GM19324 (cell line): ENCODE measurements around the gene GNG13.

Experiments
- ATAC-seq: cut with Tn5 transposase; IDR thresholded peaks from one replicate; pipeline ENCODE4 v1.9.1; 2021; ENCODE audit warnings: mild to moderate bottlenecking, moderate library complexity; ENCODE audit not compliant: unreplicated experiment, low FRiP score

GNG13 gene

DNA sequence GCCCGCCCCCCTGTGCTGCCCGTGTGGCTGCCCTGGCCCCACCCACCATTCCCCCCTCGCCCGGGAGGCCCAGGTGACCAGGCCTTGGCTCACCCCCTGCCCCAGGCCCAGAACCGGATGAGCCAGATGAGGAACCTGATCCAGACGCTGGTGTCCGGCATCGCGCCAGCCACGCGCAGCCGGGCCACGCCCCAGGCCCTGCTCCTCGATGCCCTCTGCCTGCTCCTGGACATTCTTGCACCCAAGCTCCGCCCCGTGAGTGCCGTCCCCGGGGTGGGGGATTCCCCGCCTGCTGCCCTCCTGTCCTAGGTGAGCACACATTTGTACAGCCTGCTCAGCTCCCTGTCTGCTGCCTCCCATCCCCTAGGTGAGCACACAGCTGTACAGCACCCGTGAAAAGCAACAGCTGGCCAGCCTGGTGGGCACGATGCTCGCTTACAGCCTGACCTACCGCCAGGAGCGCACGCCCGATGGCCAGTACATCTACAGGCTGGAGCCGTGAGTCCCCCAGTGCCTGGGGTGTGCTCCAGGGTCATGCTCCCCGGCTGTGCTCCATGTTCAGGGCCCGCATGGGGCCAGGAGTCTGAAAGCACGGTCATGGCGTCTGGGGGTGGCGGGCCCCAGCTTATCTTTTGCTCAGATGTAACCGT is 4.8 kb downstream of the GNG13 start:
- no peak for ATAC-seq

DNA sequence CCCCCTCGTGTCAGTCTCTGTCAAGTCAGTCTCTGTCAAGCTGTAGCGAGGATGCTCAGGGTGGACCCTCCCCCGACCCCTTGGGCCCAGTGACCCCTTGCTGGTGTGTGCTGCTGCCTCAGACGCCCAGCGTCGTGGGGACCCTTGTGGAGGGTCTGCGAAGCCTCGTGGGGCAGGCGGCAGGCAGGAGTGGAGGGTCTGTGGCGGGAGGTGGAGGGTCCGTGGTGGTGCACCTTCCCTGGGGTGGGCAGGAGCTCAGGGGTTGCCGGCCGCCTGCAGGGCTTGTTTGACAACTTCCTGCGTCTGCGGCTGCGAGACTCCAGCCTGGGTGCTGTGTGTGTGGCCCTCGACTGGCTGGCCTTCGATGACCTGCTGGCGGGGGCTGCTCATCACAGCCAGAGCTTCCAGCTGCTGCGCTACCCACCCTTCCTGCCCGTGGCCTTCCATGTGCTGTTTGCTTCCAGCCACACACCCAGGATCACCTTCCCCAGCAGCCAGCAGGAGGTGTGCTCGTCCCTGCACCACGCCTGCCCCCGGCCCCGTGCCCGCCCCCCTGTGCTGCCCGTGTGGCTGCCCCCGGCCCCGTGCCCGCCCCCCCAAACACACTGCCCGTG is 5.6 kb downstream of the GNG13 start:
- no peak for ATAC-seq

DNA sequence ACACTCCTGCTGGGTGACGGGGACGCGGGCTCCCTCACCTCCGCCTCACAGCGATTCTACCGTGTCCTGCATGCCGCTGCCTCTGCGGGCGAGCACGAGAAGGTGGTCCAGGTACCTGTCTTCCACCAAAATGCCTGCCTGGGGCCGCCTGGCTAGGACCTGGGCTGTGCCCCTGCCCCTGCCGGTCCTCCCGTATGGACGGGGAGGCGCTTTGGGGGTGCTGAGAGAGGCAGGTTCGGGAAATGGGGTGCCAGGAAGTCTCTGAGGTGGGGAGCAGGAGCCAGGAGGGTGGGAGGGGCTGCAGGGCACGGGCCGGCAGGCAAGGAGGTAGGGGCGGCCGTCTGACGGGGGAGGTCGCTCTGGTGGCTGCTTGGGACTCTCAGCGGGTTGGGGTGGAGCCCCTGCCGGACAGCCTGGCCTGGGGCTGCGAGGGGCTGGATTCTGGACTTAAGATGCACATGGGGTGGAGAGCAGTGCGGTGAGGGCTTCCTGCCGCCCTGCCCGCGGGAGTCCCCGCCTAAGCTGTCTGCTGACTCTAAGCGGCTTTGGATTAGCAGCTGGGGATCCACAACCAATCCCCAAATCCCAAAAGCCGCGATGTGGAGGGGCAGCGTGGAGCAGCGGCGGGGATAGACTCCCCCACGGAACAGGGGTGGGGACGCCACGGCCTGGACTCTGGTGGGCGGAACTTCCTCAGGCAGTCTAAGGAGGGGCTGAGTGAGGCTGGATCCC is 6.3 kb downstream of the GNG13 start:
- no peak for ATAC-seq

- no peak for ATAC-seq
Measured at GRCh38 chr16:793414-793813, 7.1 kb downstream of the GNG13 start.

GRCh38 chr16:792221-792995 is 8.1 kb downstream of the GNG13 start:
- ATAC-seq, result no peak

GRCh38 chr16:791131-791530 is 9.4 kb downstream of the GNG13 start:
- no peak for ATAC-seq

DNA sequence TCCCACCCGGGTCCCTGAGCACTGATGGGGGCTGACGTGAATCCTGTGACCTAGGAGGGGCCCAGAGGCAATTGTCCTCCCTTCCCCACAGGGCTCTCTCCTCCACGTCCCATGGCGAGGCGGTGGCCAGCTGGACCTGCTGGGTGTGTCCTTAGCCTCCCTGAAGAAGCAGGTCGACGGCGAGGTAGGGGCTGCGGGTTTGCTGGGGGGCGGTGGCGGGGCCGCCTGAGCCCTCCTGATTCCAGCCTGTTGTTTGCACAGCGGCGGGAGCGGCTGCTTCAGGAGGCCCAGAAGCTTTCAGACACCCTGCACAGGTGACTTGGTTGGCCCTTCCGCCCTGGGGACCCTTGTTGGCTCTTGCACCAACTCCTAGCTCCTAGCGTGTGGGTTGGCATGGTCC is 10.4 kb downstream of the GNG13 start:
- ATAC-seq, result no peak

DNA sequence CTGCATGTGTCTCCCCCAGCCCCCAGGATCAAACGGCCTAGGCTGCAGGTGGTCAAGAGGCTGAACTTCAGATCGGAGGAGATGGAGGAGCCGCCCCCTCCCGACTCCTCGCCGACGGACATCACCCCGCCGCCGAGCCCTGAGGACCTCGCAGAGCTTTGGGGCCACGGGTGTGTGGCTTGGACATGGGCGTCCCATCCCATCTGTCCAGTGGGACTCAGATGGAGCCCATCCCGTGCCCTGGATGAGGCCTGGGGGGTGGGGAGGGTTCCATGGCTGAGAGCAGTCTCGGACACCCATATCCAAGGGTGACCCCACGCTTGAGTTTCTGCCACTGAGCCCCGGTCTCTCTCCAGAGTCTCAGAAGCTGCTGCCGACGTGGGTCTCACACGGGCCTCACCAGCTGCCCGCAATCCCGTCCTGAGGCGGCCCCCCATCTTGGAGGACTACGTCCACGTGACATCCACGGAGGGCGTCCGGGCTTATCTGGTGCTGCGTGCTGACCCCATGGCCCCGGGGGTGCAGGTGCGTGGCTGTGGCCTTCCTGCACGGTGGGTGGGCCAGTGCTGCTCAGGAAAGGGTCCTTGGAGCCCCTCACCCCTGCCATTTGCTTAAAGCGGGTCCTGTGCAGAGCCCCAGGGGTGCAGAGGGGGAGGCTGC is 11.2 kb downstream of the GNG13 start:
- no peak for ATAC-seq

- ATAC-seq, result peak; percentile 75
Measured at GRCh38 chr16:788399-789126, 12.0 kb downstream of the GNG13 start, which contains the start of gene CHTF18. TSS of gene CHTF18 (plus strand) at chr16:788620. CDS start at chr16:788685, 65 bp downstream.

DNA sequence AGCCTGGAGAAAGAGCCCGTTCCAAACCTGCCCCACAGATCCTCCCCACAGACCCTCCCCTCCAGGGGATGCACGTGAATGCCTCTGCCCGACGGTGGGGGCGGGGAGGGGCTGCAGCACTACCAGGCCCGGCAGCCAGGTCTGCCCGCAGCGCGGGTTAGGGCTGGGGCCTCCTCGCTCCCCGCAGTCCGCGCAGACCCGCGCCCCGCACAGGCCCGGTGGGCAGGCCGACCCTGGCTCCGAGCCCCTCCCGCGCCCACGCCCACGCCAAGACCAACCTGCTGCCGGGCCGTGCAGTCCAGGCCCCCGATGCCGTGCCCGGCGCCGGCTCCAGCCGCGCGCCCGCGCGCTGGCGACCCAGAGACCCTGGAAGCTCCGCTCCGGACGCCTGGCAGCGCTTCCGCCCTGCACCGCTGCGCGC is 12.5 kb downstream of the GNG13 start, which contains the start of gene RPUSD1:
RPUSD1 (minus strand) TSS at position 404 of the 421 bp plus-strand sequence. CDS start 644 bp downstream, outside the sequence.
- ATAC-seq, result peak; percentile 30

DNA sequence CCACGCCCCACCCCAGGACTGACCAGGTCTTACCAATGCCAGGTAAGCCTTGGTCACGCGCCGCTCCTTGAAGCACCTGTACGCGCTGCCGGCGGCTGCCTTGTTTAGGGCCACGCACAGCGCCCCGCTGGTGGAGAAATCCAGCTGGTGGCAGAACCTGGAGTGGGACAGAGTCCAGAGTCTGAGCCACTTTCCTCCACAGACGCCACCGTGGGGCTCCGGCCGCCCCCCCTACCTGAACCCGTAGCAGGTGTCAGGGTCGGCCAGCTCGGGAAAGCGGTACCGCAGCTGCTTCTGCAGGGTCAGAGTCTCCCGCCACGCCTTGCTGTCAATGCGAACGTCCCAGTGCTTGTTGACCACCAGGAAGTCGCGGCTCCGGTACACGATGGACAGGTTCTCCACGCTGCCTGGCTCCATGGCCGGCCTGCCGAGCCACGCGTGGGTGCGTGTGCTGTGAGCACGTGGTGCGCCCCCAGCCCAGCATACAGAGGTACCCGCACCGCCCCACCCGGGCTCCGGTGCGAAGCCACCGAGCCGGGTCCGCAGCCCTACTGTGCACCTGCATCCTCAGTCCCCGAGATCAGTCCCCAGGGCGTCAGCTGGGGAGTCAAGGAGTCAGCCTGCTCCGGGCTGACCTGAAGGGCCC is 13.1 kb downstream of the GNG13 start:
- ATAC-seq, result no peak

DNA sequence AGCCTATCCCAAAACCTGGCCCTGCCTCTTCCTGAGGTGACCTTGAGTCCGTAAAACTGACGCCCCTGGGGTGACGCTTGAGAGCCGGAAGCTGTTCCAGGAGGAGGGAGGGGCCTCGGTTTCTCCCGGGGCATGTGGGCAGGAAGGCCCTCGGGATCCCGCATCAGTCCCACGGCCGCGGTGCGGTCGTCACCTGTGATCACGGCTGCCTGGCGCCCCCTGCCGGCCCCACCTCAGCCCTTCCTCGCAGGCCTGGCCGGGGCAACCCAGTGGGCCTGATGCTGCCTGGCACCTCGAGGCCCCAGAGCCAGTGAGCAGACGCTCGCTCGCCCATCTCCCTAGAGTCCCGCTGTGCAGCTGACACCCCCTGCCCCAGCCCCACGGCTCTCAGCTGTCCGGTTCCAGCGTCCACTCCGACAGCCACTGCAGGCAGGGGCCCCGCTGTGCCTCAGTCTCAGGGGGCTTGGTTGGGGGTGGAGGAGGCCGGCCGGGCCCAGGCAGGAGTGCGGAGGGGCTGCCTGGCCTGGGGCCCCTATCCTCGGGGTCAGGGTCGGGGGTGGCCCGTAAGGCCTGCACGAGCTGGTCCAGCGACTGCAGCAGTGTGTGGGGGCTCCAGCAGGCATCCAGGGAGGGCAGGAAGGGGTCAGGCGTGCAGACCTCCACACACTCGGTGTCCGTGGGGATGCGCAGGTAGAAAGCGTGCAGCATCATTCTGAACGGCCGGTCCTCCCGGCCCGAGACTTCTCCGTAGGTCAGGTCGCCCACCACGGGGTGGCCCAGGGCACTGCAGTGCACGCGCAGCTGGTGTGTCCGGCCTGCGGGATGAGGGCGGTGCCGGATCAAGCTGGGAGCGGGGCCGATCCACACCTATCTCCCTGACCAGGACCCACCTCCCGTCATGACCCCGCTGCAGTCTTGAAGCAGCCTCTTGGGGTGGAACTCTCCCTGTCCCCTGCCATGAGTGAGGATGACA is 14.7 kb downstream of the GNG13 start:
- no peak for ATAC-seq

DNA sequence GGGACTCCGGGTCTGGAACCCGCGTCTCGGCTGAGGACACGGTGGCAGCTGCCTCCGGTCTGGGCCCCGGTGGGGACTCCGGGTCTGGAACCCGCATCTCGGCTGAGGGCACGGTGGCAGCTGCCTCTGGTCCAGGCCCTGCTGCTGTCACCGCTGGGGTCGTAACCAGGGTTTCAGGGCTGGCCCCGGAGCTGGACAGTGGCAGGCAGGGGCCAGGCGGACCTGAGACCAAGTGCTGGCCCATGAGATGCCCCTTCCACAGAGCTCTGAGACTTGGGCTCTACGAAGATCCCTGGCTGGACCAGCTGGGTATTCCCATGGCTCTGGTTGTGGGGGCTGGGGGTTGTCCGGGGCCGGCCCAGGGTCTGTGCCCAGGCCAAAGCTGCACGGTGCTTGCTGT is 16.1 kb downstream of the GNG13 start:
- no peak for ATAC-seq

- ATAC-seq, result no peak
Measured at GRCh38 chr16:783404-784161, 17.0 kb downstream of the GNG13 start.

DNA sequence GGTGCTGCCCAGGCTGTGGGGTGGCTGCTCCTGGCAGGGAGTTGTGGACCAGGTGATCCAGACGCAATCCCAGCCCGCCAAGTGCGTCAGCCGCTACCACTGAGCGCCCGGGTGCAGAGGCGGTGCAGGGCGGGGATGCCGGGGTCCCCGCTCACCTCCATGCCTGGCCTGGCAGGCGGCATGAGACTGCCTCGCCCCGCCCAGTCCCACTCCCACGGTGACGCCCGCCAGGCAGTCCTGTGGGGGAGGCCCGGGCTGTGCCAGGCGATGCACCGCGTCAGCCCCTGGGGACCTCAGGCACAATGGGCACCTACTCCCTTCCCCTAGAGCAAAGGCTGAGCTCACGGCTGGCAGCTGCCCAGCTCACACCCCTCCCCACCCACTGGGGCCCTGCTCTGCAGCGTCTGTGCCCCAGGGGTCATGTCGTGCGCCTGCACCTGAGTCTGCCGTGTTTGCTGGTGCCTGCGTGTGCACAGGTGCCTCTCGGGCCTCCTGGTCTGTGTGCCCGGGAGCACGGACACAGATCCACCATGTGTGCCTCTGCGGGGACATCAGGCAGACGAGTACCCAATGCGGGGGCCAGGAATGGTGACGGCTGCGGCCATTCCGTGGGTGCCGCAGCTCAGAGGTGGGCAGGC is 17.6 kb downstream of the GNG13 start:
- ATAC-seq, result no peak

DNA sequence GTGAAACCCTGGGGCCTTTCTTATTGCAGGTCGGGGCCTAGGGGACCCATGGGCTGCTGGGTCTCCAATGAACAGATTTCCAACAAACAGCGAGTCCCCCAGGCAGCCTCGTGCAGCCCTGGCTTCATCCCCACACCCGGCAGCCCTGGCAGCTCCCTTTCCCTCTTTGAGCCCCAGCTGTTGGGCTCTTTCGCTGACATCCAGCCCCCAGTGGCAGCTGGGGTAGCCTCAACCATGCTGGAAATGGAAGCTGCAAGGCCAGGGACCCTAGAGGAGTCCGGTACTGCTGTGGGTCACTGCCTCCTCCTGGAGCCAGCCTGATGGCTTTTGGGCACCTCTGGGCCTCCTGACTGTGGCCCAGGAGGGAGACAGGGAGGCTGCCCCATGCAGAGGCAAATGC is 18.3 kb downstream of the GNG13 start:
- no peak for ATAC-seq
